Measurements from ENCODE around the gene C17orf114.

Gene C17orf114

GRCh38 chr17:4834681-4835020 lies 32.5 kb upstream of the C17orf114 start:
- H4K8ac ChIP-seq (ENCODE audit: low read depth in 2 of 2, low read length in 2 of 2) = peak overlapping the region in 1 of 2 experiments; percentile 55; a peak in 1 of 4 replicates
- H3K36me3 ChIP-seq (ENCODE audit: control insufficient read depth, insufficient read depth, low read length) = peaks cover 5% of the 10 kb centered on the region; the same call in 1 of the 2 replicates
- H2AK9ac ChIP-seq (replicated peaks; ENCODE audit: low read depth, low read length, poor library complexity) = peak overlapping the region; percentile 99
- H3K9me3 ChIP-seq (ENCODE audit: control insufficient read depth, insufficient read depth, low read length) = no peaks in the 10 kb centered on the region
- peaks cover 7% of the 10 kb centered on the region for H3K4me1 ChIP-seq (ENCODE audit: control insufficient read depth, insufficient read depth, low read length)
- BruUV-seq (replicated peaks) = no TSS peak
- H2AFZ ChIP-seq (replicated peaks; ENCODE audit: low read length, poor library complexity) = no peak overlapping the region
- no peak overlapping the region for H2BK5ac ChIP-seq (ENCODE audit: low read depth, low read length, poor library complexity, severe bottlenecking)
- no peak overlapping the region for H2BK120ac ChIP-seq (ENCODE audit: low read depth, low read length)
- in situ Hi-C loops (cut with MboI; ENCODE audit: low sequenced_read_pairs) = no loop called here
- H3K27ac ChIP-seq (ENCODE audit: insufficient read depth, low read length) = peak overlapping the region; percentile 81
- H3K9me1 ChIP-seq (ENCODE audit: insufficient read depth, low read length) = peaks cover 31% of the 10 kb centered on the region
- WGBS, 2 experiments (ENCODE audit: extremely low coverage in 2 of 2, insufficient read length in 1 of 2) = no CpG with 5 or more reads among the region's 4 CpGs
- ChIA-PET POLR2A (ENCODE audit: unreplicated experiment) (no interaction called here), CTCF (no interaction called here)
- H4K20me1 ChIP-seq (ENCODE audit: insufficient read depth, low read length) = peaks cover 42% of the 10 kb centered on the region
- peak overlapping the region; percentile 59; the same call in 1 of the 2 replicates for H3K14ac ChIP-seq (replicated peaks; ENCODE audit: low read depth, low read length)
- H3K79me1 ChIP-seq (ENCODE audit: low read depth in 1 of 2, low read length in 2 of 2) = peaks cover 25 to 59% of the 10 kb centered on the region in 2 experiments
- H3K4me2 ChIP-seq (ENCODE audit: low read depth, low read length) = peak overlapping the region; percentile 93
- H4K5ac ChIP-seq (ENCODE audit: low read depth, low read length) = no peak overlapping the region
- TF ChIP-seq, protein P1, sequence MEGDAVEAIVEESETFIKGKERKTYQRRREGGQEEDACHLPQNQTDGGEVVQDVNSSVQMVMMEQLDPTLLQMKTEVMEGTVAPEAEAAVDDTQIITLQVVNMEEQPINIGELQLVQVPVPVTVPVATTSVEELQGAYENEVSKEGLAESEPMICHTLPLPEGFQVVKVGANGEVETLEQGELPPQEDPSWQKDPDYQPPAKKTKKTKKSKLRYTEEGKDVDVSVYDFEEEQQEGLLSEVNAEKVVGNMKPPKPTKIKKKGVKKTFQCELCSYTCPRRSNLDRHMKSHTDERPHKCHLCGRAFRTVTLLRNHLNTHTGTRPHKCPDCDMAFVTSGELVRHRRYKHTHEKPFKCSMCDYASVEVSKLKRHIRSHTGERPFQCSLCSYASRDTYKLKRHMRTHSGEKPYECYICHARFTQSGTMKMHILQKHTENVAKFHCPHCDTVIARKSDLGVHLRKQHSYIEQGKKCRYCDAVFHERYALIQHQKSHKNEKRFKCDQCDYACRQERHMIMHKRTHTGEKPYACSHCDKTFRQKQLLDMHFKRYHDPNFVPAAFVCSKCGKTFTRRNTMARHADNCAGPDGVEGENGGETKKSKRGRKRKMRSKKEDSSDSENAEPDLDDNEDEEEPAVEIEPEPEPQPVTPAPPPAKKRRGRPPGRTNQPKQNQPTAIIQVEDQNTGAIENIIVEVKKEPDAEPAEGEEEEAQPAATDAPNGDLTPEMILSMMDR (conservative IDR thresholded peaks at IDR 0.05; ENCODE audit: low read depth, low read length) = no peak
- TF ChIP-seq MAZ (IDR thresholded peaks at IDR 0.05; ENCODE audit: borderline replicate concordance, low read depth, low read length) (no peak), ELK1 (IDR thresholded peaks at IDR 0.05; ENCODE audit: borderline replicate concordance, low read depth, low read length) (no peak)
- no peak overlapping the region for H2BK20ac ChIP-seq (ENCODE audit: low read depth, low read length)
- no peak overlapping the region; the same call in 1 of the 2 replicates for H3K23ac ChIP-seq (ENCODE audit: low read depth, low read length)
- 0 out of 2 replicates have a peak overlapping the region, but pooled peaks have one; percentile 97 for H2AK5ac ChIP-seq (ENCODE audit: low read depth, low read length)
- H3K4ac ChIP-seq (ENCODE audit: low read depth, low read length) = 0 out of 2 replicates have a peak overlapping the region, but pooled peaks have one; percentile 95
- H3K18ac ChIP-seq (ENCODE audit: low read depth, low read length) = no peak overlapping the region
- ATAC-seq (ENCODE audit: low read depth) = no peak
- H3K27me3 ChIP-seq (ENCODE audit: control insufficient read depth, insufficient read depth, low read length) = no peaks in the 10 kb centered on the region
- peak overlapping the region; percentile 77; the same call in 1 of the 2 replicates for H3K4me3 ChIP-seq (ENCODE audit: insufficient read depth, low read depth, low read length)
- DNase-seq = no peak
- 0 out of 2 replicates have a peak overlapping the region, but pooled peaks have one; percentile 69 for H3K9ac ChIP-seq (ENCODE audit: low read depth, low read length)
- H4K91ac ChIP-seq (ENCODE audit: insufficient read depth, low read depth, low read length) = no peak overlapping the region
- no peak overlapping the region for H2BK15ac ChIP-seq (ENCODE audit: low read depth, low read length)
- intact Hi-C loops (cut with micrococcal nuclease) = loop anchor here (1.0 kb wide), 1 partner anchor 48 kb away; no protein-coding TSS in a partner anchor
- dilution Hi-C loops (cut with HindIII; ENCODE audit: low sequenced_read_pairs, unreplicated experiment) = no loop called here
- H3K56ac ChIP-seq (ENCODE audit: extremely low read depth, insufficient read depth, low read length) = no peak overlapping the region
